H7 (cell line): ENCODE results near the gene PDK4. TPM values are rescaled to one million over a fixed set of nuclear protein-coding genes. Genes with fewer than 3 reads are reported as not detected.
"Not testable (repeated sequence)": the region's sequence is repeated elsewhere in the genome, so short reads cannot be mapped to it uniquely, and the experiment has no call there.

Experiments
- DNase-seq: peaks from one replicate; pipeline ENCODE4 v3.0.0; 2012
- H3K27me3 ChIP-seq: 2 replicates; pipeline ENCODE4 v1.6.0; 2011; ENCODE audit warnings: mild to moderate bottlenecking, low read length; ENCODE audit not compliant: control insufficient read depth, insufficient read depth
- H3K36me3 ChIP-seq: replicated peaks from 2 replicates; pipeline ENCODE4 v1.5.1; 2011; ENCODE audit warnings: low read length; ENCODE audit not compliant: control insufficient read depth, insufficient read depth
- H3K4me3 ChIP-seq: 2 replicates; pipeline ENCODE4 v1.5.1; 2011; ENCODE audit warnings: low read depth, mild to moderate bottlenecking, control low read depth, low read length, moderate library complexity; ENCODE audit not compliant: insufficient read depth
- total RNA-seq: library from RNA; depleted of rRNA; stranded (reverse); fragments of >200 nt; shearing (Covaris generic); gene quantifications from 2 replicates; pipeline ENCODE4 v1.2.3, GENCODE V29; 2014

Gene PDK4
- total RNA-seq, 1 experiment from 2014 or later: 0.62 TPM

GRCh38 chr7:95560674-95561073 is 35.6 kb downstream of the PDK4 start:
- H3K27me3 ChIP-seq: no peaks in the 10 kb centered on the region
- DNase-seq: no peak
- H3K36me3 ChIP-seq: no peaks in the 10 kb centered on the region
- H3K4me3 ChIP-seq: no peak overlapping the region

GRCh38 chr7:95558864-95559263 is 37.5 kb downstream of the PDK4 start:
- DNase-seq: no peak
- H3K4me3 ChIP-seq: no peak overlapping the region
- no peaks in the 10 kb centered on the region for H3K27me3 ChIP-seq
- H3K36me3 ChIP-seq: no peaks in the 10 kb centered on the region

- Histone ChIP-seq H3K27me3 (no peaks in the 10 kb centered on the region), H3K4me3 (no peak overlapping the region), H3K36me3 (no peaks in the 10 kb centered on the region)
- no peak for DNase-seq
These were observed 39.5 kb downstream of the PDK4 start for GRCh38 chr7:95556777-95557176.

- Histone ChIP-seq H3K4me3 (no peak overlapping the region), H3K27me3 (no peaks in the 10 kb centered on the region), H3K36me3 (no peaks in the 10 kb centered on the region)
- no peak for DNase-seq
These were observed 42.4 kb downstream of the PDK4 start for GRCh38 chr7:95553939-95554338.

- not testable (repeated sequence) for H3K36me3 ChIP-seq, DNase-seq, H3K4me3 ChIP-seq, H3K27me3 ChIP-seq
These were observed 44.0 kb downstream of the PDK4 start for GRCh38 chr7:95552010-95552926.

- no peak for DNase-seq
- no peaks in the 10 kb centered on the region for H3K36me3 ChIP-seq
- H3K27me3 ChIP-seq: no peaks in the 10 kb centered on the region
- no peak overlapping the region for H3K4me3 ChIP-seq
These were observed 45.8 kb downstream of the PDK4 start for GRCh38 chr7:95550546-95550945.

- no peak for DNase-seq
- Histone ChIP-seq H3K27me3 (no peaks in the 10 kb centered on the region), H3K36me3 (no peaks in the 10 kb centered on the region), H3K4me3 (no peak overlapping the region)
These were observed 46.3 kb downstream of the PDK4 start for GRCh38 chr7:95549818-95550529.

GRCh38 chr7:95547361-95548348 is 48.7 kb downstream of the PDK4 start:
- DNase-seq: no peak
- Histone ChIP-seq H3K36me3 (no peaks in the 10 kb centered on the region), H3K4me3 (no peak overlapping the region), H3K27me3 (no peaks in the 10 kb centered on the region)

GRCh38 chr7:95546647-95547046 is 49.7 kb downstream of the PDK4 start:
- H3K27me3 ChIP-seq: no peaks in the 10 kb centered on the region
- no peak overlapping the region for H3K4me3 ChIP-seq
- H3K36me3 ChIP-seq: no peaks in the 10 kb centered on the region
- DNase-seq: no peak

- no peak for DNase-seq
- Histone ChIP-seq H3K36me3 (no peaks in the 10 kb centered on the region), H3K27me3 (no peaks in the 10 kb centered on the region), H3K4me3 (no peak overlapping the region)
These were observed 50.6 kb downstream of the PDK4 start for GRCh38 chr7:95545673-95546072.

- H3K36me3 ChIP-seq: no peaks in the 10 kb centered on the region
- peak; percentile 43 for DNase-seq
- no peak overlapping the region for H3K4me3 ChIP-seq
- no peaks in the 10 kb centered on the region for H3K27me3 ChIP-seq
These were observed 51.2 kb downstream of the PDK4 start for GRCh38 chr7:95545007-95545615.

GRCh38 chr7:95544171-95544570 is 52.1 kb downstream of the PDK4 start:
- Histone ChIP-seq H3K36me3 (no peaks in the 10 kb centered on the region), H3K27me3 (no peaks in the 10 kb centered on the region), H3K4me3 (no peak overlapping the region)
- DNase-seq: no peak

- H3K4me3 ChIP-seq: no peak overlapping the region
- no peak for DNase-seq
- no peaks in the 10 kb centered on the region for H3K36me3 ChIP-seq
- no peaks in the 10 kb centered on the region for H3K27me3 ChIP-seq
These were observed 53.0 kb downstream of the PDK4 start for GRCh38 chr7:95543312-95543711.

GRCh38 chr7:95540366-95540765 is 56.0 kb downstream of the PDK4 start:
- Histone ChIP-seq H3K4me3 (no peak overlapping the region), H3K36me3 (no peaks in the 10 kb centered on the region), H3K27me3 (no peaks in the 10 kb centered on the region)
- DNase-seq: no peak
